MM.1S (cell line): ENCODE measurements around the gene EXTL1.

ENCODE experiments used
- DNase-seq: peaks from one replicate; pipeline ENCODE4 v3.0.0-alpha.2; 2015
- H2AFZ ChIP-seq: fragments of 300-600 bp; sonication (generic); 2 replicates; pipeline ENCODE4 v1.6.0; 2016; ENCODE audit warnings: antibody characterized with exemption, low read length
- H3F3A ChIP-seq: fragments of 300-600 bp; sonication (generic); 2 replicates; pipeline ENCODE4 v1.6.1; 2016; ENCODE audit warnings: mild to moderate bottlenecking, antibody characterized with exemption, low read length, moderate library complexity, mixed read lengths; ENCODE audit not compliant: insufficient read depth
- H3K27ac ChIP-seq: fragments of 300-600 bp; sonication (generic); 2 replicates; pipeline ENCODE4 v1.5.1; 2016; ENCODE audit warnings: mild to moderate bottlenecking, low read length
- H3K27me3 ChIP-seq: fragments of 300-600 bp; sonication (generic); replicated peaks from 2 replicates; pipeline ENCODE4 v1.6.0; 2016; ENCODE audit warnings: low read length; ENCODE audit not compliant: insufficient read depth
- H3K36me3 ChIP-seq: fragments of 300-600 bp; sonication (generic); replicated peaks from 2 replicates; pipeline ENCODE4 v1.6.1; 2016; ENCODE audit warnings: mild to moderate bottlenecking, low read length, mixed read lengths; ENCODE audit not compliant: insufficient read depth
- H3K4me1 ChIP-seq: fragments of 300-600 bp; sonication (generic); 2 replicates; pipeline ENCODE4 v1.6.1; 2016; ENCODE audit warnings: low read length, mixed read lengths
- H3K4me2 ChIP-seq: fragments of 300-600 bp; sonication (generic); 2 replicates; pipeline ENCODE4 v1.6.0; 2016; ENCODE audit warnings: low read depth, low read length
- H3K4me3 ChIP-seq: fragments of 300-600 bp; sonication (generic); 2 replicates; pipeline ENCODE4 v1.5.1; 2016; ENCODE audit warnings: low read length, mixed read lengths
- H3K79me2 ChIP-seq: fragments of 300-600 bp; sonication (generic); 2 replicates; pipeline ENCODE4 v1.6.1; 2016; ENCODE audit warnings: mixed run types, low read length, mixed read lengths
- H3K9ac ChIP-seq: fragments of 300-600 bp; sonication (generic); 2 replicates; pipeline ENCODE4 v1.6.1; 2016; ENCODE audit warnings: low read length, mixed read lengths
- H3K9me2 ChIP-seq: fragments of 300-600 bp; sonication (generic); replicated peaks from 2 replicates; pipeline ENCODE4 v1.6.1; 2016; ENCODE audit warnings: mild to moderate bottlenecking, low read length, mixed read lengths; ENCODE audit not compliant: insufficient read depth
- H3K9me3 ChIP-seq: fragments of 300-600 bp; sonication (generic); replicated peaks from 2 replicates; pipeline ENCODE4 v1.6.1; 2016; ENCODE audit warnings: mild to moderate bottlenecking, low read length, mixed read lengths; ENCODE audit not compliant: insufficient read depth
- H4K20me1 ChIP-seq: fragments of 300-600 bp; sonication (generic); 2 replicates; pipeline ENCODE4 v1.6.1; 2016; ENCODE audit warnings: mild to moderate bottlenecking, low read length, moderate library complexity, mixed read lengths; ENCODE audit not compliant: insufficient read depth
- CTCF ChIP-seq: fragments of 300-600 bp; sonication (generic); IDR thresholded peaks from 2 replicates; pipeline ENCODE4 v1.5.1; 2016; ENCODE audit warnings: antibody characterized with exemption, low read length, mixed read lengths
- EZH2 ChIP-seq: fragments of 300-600 bp; sonication (generic); optimal IDR thresholded peaks from 2 replicates; pipeline ENCODE3; 2017; ENCODE audit warnings: low read depth, mild to moderate bottlenecking, antibody characterized with exemption, low read length, mixed read lengths
- EZH2phosphoT487 ChIP-seq: fragments of 300-600 bp; sonication (generic); IDR thresholded peaks from 2 replicates; pipeline ENCODE4 v1.6.1; 2018; ENCODE audit warnings: antibody characterized with exemption, low read length

The EXTL1 gene

GRCh38 chr1:26043765-26044164, 22.2 kb downstream of the EXTL1 start:
- H3K36me3 ChIP-seq, result no peaks in the 10 kb centered on the region
- H3K4me2 ChIP-seq, result no peak overlapping the region
- no peaks in the 10 kb centered on the region for H3F3A ChIP-seq
- no peaks in the 10 kb centered on the region for H3K9me2 ChIP-seq
- H2AFZ ChIP-seq, result no peak overlapping the region
- no peaks in the 10 kb centered on the region for H4K20me1 ChIP-seq
- H3K4me3 ChIP-seq, result no peak overlapping the region
- H3K27me3 ChIP-seq, result peaks cover 85% of the 10 kb centered on the region
- H3K9me3 ChIP-seq, result no peaks in the 10 kb centered on the region
- no peak overlapping the region for H3K27ac ChIP-seq
- no peaks in the 10 kb centered on the region for H3K4me1 ChIP-seq
- DNase-seq, result no peak
- H3K9ac ChIP-seq, result no peak overlapping the region
- no peak for TF ChIP-seq EZH2
- no peaks in the 10 kb centered on the region for H3K79me2 ChIP-seq

- DNase-seq, result no peak
- no peaks in the 10 kb centered on the region for H3K9me3 ChIP-seq
- peaks cover 88% of the 10 kb centered on the region for H3K27me3 ChIP-seq
- no peak overlapping the region for H3K4me3 ChIP-seq
- no peaks in the 10 kb centered on the region for H3K36me3 ChIP-seq
- no peaks in the 10 kb centered on the region for H3F3A ChIP-seq
- no peak overlapping the region for H3K27ac ChIP-seq
- H3K4me2 ChIP-seq, result no peak overlapping the region
- H3K9me2 ChIP-seq, result no peaks in the 10 kb centered on the region
- TF ChIP-seq CTCF, result no peak
- no peak for TF ChIP-seq EZH2phosphoT487
- H3K79me2 ChIP-seq, result no peaks in the 10 kb centered on the region
- no peaks in the 10 kb centered on the region for H4K20me1 ChIP-seq
- H2AFZ ChIP-seq, result no peak overlapping the region
- no peaks in the 10 kb centered on the region for H3K4me1 ChIP-seq
- H3K9ac ChIP-seq, result no peak overlapping the region
Observed at GRCh38 chr1:26044414-26044813, 22.8 kb downstream of the EXTL1 start.

- no peak overlapping the region for H3K4me2 ChIP-seq
- H3K27ac ChIP-seq, result no peak overlapping the region
- H3F3A ChIP-seq, result no peaks in the 10 kb centered on the region
- no peaks in the 10 kb centered on the region for H3K79me2 ChIP-seq
- H3K4me3 ChIP-seq, result no peak overlapping the region
- H3K9me2 ChIP-seq, result no peaks in the 10 kb centered on the region
- H3K9ac ChIP-seq, result no peak overlapping the region
- no peak for TF ChIP-seq CTCF
- no peak for TF ChIP-seq EZH2phosphoT487
- no peak for TF ChIP-seq EZH2
- H3K36me3 ChIP-seq, result no peaks in the 10 kb centered on the region
- H3K27me3 ChIP-seq, result peaks cover 88% of the 10 kb centered on the region
- DNase-seq, result no peak
- no peaks in the 10 kb centered on the region for H3K4me1 ChIP-seq
- H2AFZ ChIP-seq, result no peak overlapping the region
- H4K20me1 ChIP-seq, result no peaks in the 10 kb centered on the region
- H3K9me3 ChIP-seq, result no peaks in the 10 kb centered on the region
Observed at GRCh38 chr1:26044971-26045721, 23.6 kb downstream of the EXTL1 start.

GRCh38 chr1:26045722-26046245, 24.2 kb downstream of the EXTL1 start, which contains the start of gene SLC30A2:
Gene SLC30A2, minus strand, starts transcription at chr1:26046118. Its CDS starts 222 bp downstream, at chr1:26045896.
- Histone ChIP-seq H3F3A (no peaks in the 10 kb centered on the region), H3K9me2 (no peaks in the 10 kb centered on the region), H3K4me2 (no peak within 1 kb of the TSS), H3K27me3 (peaks cover 87% of the 10 kb centered on the region), H3K4me1 (no peaks in the 10 kb centered on the region), H2AFZ (no peak within 1 kb of the TSS), H3K79me2 (no peaks in the 10 kb centered on the region), H3K27ac (no peak within 1 kb of the TSS), H3K4me3 (no peak within 1 kb of the TSS), H3K9me3 (no peaks in the 10 kb centered on the region), H3K36me3 (no peaks in the 10 kb centered on the region), H3K9ac (no peak within 1 kb of the TSS), H4K20me1 (no peaks in the 10 kb centered on the region)
- no peak for TF ChIP-seq EZH2
- TF ChIP-seq EZH2phosphoT487, result no peak
- TF ChIP-seq CTCF, result no peak
- no peak for DNase-seq
